ENCODE measurements around the gene GPR26.

GPR26 gene

GRCh38 chr10:123619067-123619855 lies 46.9 kb upstream of the GPR26 start:
- TF ChIP-seq ZNF488 (tag by site-specific recombination; IDR thresholded peaks at IDR 0.05) (no peak), ZNF174 (tag by site-specific recombination; IDR thresholded peaks at IDR 0.05) (no peak), ZNF169 (tag by site-specific recombination; IDR thresholded peaks at IDR 0.05) (no peak), ZFP41 (tag by site-specific recombination; IDR thresholded peaks at IDR 0.05; ENCODE audit: borderline replicate concordance) (no peak), ZEB2 (tag by site-specific recombination; IDR thresholded peaks at IDR 0.05) (no peak), ZNF585B (tag by site-specific recombination; IDR thresholded peaks at IDR 0.05) (no peak), ZNF184 (tag by site-specific recombination; IDR thresholded peaks at IDR 0.05) (no peak), ZNF707 (tag by site-specific recombination; IDR thresholded peaks at IDR 0.05) (no peak), IKZF3 (tag by site-specific recombination; IDR thresholded peaks at IDR 0.05) (no peak), SP2 (tag by site-specific recombination; IDR thresholded peaks at IDR 0.05) (no peak), ZNF266 (tag by site-specific recombination; IDR thresholded peaks at IDR 0.05; ENCODE audit: low read depth) (no peak), ZNF610 (tag by site-specific recombination; IDR thresholded peaks at IDR 0.05; ENCODE audit: borderline replicate concordance) (no peak), ZSCAN16 (tag by site-specific recombination; IDR thresholded peaks at IDR 0.05) (no peak), ZNF645 (tag by site-specific recombination; IDR thresholded peaks at IDR 0.05) (no peak), ZNF549 (tag by site-specific recombination; IDR thresholded peaks at IDR 0.05) (no peak), PRDM10 (tag by site-specific recombination; IDR thresholded peaks at IDR 0.05) (no peak)
- Histone ChIP-seq H3K4me1 (ENCODE audit: control insufficient read depth, insufficient read depth, low read length) (no peaks in the 10 kb centered on the region), H3K4me3 (ENCODE audit: low read depth, low read length) (no peak overlapping the region), H3K27ac (ENCODE audit: extremely low read depth, low read depth, low read length) (no peak overlapping the region), H3K9me3 (ENCODE audit: control insufficient read depth, insufficient read depth, low read depth, low read length) (no peaks in the 10 kb centered on the region), H3K36me3 (ENCODE audit: control insufficient read depth in 2 of 2, insufficient read depth in 1 of 2, low read length in 2 of 2) (no peaks in the 10 kb centered on the region)
- ChIA-PET POLR2A (no interaction called here), CTCF (interaction anchor here (1.2 kb wide), 1 partner anchor 35 kb away, joined by 5 read pairs; no protein-coding TSS in a partner anchor)

GRCh38 chr10:123620621-123621020 lies 45.5 kb upstream of the GPR26 start:
- no peak overlapping the region for H3K27ac ChIP-seq (ENCODE audit: extremely low read depth, low read depth, low read length)
- no peaks in the 10 kb centered on the region for H3K9me3 ChIP-seq (ENCODE audit: control insufficient read depth, insufficient read depth, low read depth, low read length)
- ChIA-PET CTCF (no interaction called here), POLR2A (no interaction called here)
- no peaks in the 10 kb centered on the region for H3K4me1 ChIP-seq (ENCODE audit: control insufficient read depth, insufficient read depth, low read length)
- H3K4me3 ChIP-seq (ENCODE audit: low read depth, low read length) = no peak overlapping the region
- no peaks in the 10 kb centered on the region for H3K36me3 ChIP-seq (ENCODE audit: control insufficient read depth in 2 of 2, insufficient read depth in 1 of 2, low read length in 2 of 2)
- TF ChIP-seq ZNF157 (tag by site-specific recombination; IDR thresholded peaks at IDR 0.05) (no peak), ZBTB10 (tag by site-specific recombination; IDR thresholded peaks at IDR 0.05) (no peak), ZNF302 (tag by site-specific recombination; IDR thresholded peaks at IDR 0.05; ENCODE audit: low read depth) (no peak), ZNF639 (tag by site-specific recombination; IDR thresholded peaks at IDR 0.05) (no peak), ZNF707 (tag by site-specific recombination; IDR thresholded peaks at IDR 0.05) (no peak), KLF10 (tag by site-specific recombination; IDR thresholded peaks at IDR 0.05) (no peak), ZNF529 (tag by site-specific recombination; IDR thresholded peaks at IDR 0.05; ENCODE audit: insufficient replicate concordance) (no peak), ZFP69B (tag by site-specific recombination; IDR thresholded peaks at IDR 0.05) (no peak), ZNF311 (tag by site-specific recombination; IDR thresholded peaks at IDR 0.05; ENCODE audit: borderline replicate concordance) (no peak), ZNF114 (tag by site-specific recombination; IDR thresholded peaks at IDR 0.05) (no peak), SP2 (tag by site-specific recombination; IDR thresholded peaks at IDR 0.05) (no peak), ZNF624 (tag by site-specific recombination; IDR thresholded peaks at IDR 0.05) (no peak)

Data from HEK293 (cell line).